Lung (tissue), 12 donors: ENCODE data around the gene VDAC1. TPM values are rescaled to one million over a fixed set of nuclear protein-coding genes. Genes with fewer than 3 reads are reported as not detected.

Experiments used
- ATAC-seq: fragments of 200-7000 bp; cut with Tn5 transposase; one replicate; pipeline ENCODE4 v1.9.1; 2020; ENCODE audit warnings: moderate number of reproducible peaks; ENCODE audit not compliant: insufficient read depth, low FRiP score
- DNase-seq, 3 donors: peaks; one replicate each; pipeline ENCODE4 v3.0.0-alpha.2; 2013 to 2017
- H3K27ac ChIP-seq, 2 donors: one replicate each; pipeline ENCODE4 v1.5.1; 2013; ENCODE audit warnings: mild to moderate bottlenecking in 2 of 2, moderate library complexity in 2 of 2, control low read depth in 1 of 2, inconsistent platforms in 1 of 2, low read depth in 1 of 2, low read length in 1 of 2
- H3K27me3 ChIP-seq, 3 donors: one replicate each; pipeline ENCODE4 v1.5.1; 2013; ENCODE audit warnings: low read length in 2 of 3; ENCODE audit not compliant: control insufficient read depth in 3 of 3, insufficient read depth in 3 of 3
- H3K36me3 ChIP-seq, 4 donors: one replicate each; pipeline ENCODE4 v1.5.1; 2013; ENCODE audit warnings: low read length in 4 of 4, mild to moderate bottlenecking in 1 of 4, moderate library complexity in 1 of 4; ENCODE audit not compliant: control insufficient read depth in 4 of 4, insufficient read depth in 4 of 4
- H3K4me1 ChIP-seq, 5 donors: one replicate each; pipeline ENCODE4 v1.5.1; 2013; ENCODE audit warnings: low read length in 5 of 5, mild to moderate bottlenecking in 2 of 5, moderate library complexity in 1 of 5; ENCODE audit not compliant: control insufficient read depth in 5 of 5, insufficient read depth in 5 of 5
- H3K4me3 ChIP-seq: one replicate; pipeline ENCODE4 v1.5.1; 2013; ENCODE audit warnings: mild to moderate bottlenecking, control low read depth, moderate library complexity
- H3K9ac ChIP-seq, 2 donors: one replicate each; pipeline ENCODE4 v1.5.1; 2013; ENCODE audit warnings: low read length in 2 of 2, control low read depth in 1 of 2; ENCODE audit not compliant: insufficient read depth in 1 of 2
- H3K9me3 ChIP-seq, 4 donors: one replicate each; pipeline ENCODE4 v1.5.1; 2013; ENCODE audit warnings: low read length in 3 of 4, mild to moderate bottlenecking in 1 of 4, moderate library complexity in 1 of 4; ENCODE audit not compliant: control insufficient read depth in 4 of 4, insufficient read depth in 3 of 4
- CTCF ChIP-seq: IDR thresholded peaks from 2 replicates; pipeline ENCODE4 v1.5.1; 2012; ENCODE audit warnings: mild to moderate bottlenecking; ENCODE audit errors: control extremely low read depth, extremely low read depth
- WGBS, 2 donors: extraction: QIAGEN DNeasy Blood & Tissue Kit; methylation state at CpG; one replicate each; pipeline ENCODE4 v1.1.7; 2013; 5-methylcytosine and 5-hydroxymethylcytosine counted together
- polyA plus RNA-seq, 2 donors: library from polyadenylated mRNA; stranded (reverse); fragments of 200-250 nt; gene quantifications; one replicate each; pipeline ENCODE4 v1.2.1, GENCODE V29; 2013
- total RNA-seq, 2 donors: library from RNA; depleted of rRNA in 1 of 2; stranded (reverse); fragments of >200 nt in 1 of 2; gene quantifications; one replicate each; pipeline ENCODE4 v1.2.1, GENCODE V29; 2014 to 2021
- donor health status: control.
- donor health status: control.
- donor health status: Bipolar disorder and iron deficiency.
- donor health status: healthy.
- donor health status: DM: yes; HTN: yes; CAD: no.

The VDAC1 gene
- total and polyA plus RNA-seq, 4 donors: 107 to 136 (median 120) TPM

GRCh38 chr5:133933670-133934295 lies 71.0 kb downstream of the VDAC1 start:
- Histone ChIP-seq H3K4me1 (peaks cover 0 to 3% (median 0%) of the 10 kb centered on the region in 5 donors), H3K27me3 (no peaks in the 10 kb centered on the region), H3K9me3 (no peaks in the 10 kb centered on the region), H3K27ac (no peak overlapping the region), H3K4me3 (no peak overlapping the region), H3K36me3 (no peaks in the 10 kb centered on the region), H3K9ac (no peak overlapping the region)
- DNase-seq (no peak), ATAC-seq (no peak)
- TF ChIP-seq CTCF: no peak
- 89 to 94% methylated on average over 12 of the region's 12 CpGs for WGBS, 2 donors

GRCh38 chr5:133933169-133933509 lies 71.6 kb downstream of the VDAC1 start:
- H3K27me3 ChIP-seq: no peaks in the 10 kb centered on the region
- DNase-seq: no peak
- 54 to 91% methylated on average over 3 of the region's 3 CpGs for WGBS, 2 donors
- H3K27ac ChIP-seq: no peak overlapping the region
- TF ChIP-seq CTCF: no peak
- no peaks in the 10 kb centered on the region for H3K36me3 ChIP-seq
- no peak overlapping the region for H3K4me3 ChIP-seq
- peaks cover 0 to 3% (median 0%) of the 10 kb centered on the region in 5 donors for H3K4me1 ChIP-seq
- H3K9ac ChIP-seq: no peak overlapping the region
- H3K9me3 ChIP-seq: no peaks in the 10 kb centered on the region
- ATAC-seq: no peak

- no peak for TF ChIP-seq CTCF
- DNase-seq (no peak), ATAC-seq (no peak)
- no peaks in the 10 kb centered on the region for H3K27me3 ChIP-seq
- whole genome bisulfite sequencing, 2 donors: 50 to 71% methylated on average over 13 of the region's 13 CpGs
- H3K27ac ChIP-seq: no peak overlapping the region
- no peaks in the 10 kb centered on the region for H3K36me3 ChIP-seq
- H3K9me3 ChIP-seq: no peaks in the 10 kb centered on the region
- peaks cover 0 to 3% (median 0%) of the 10 kb centered on the region in 5 donors for H3K4me1 ChIP-seq
- no peak overlapping the region for H3K4me3 ChIP-seq
- H3K9ac ChIP-seq: no peak overlapping the region
Measured at GRCh38 chr5:133932441-133933168, 72.2 kb downstream of the VDAC1 start.
